Right renal cortex interstitium (tissue), 3 donors: ENCODE measurements around the gene CCDC68. TPM values are rescaled to one million over a fixed set of nuclear protein-coding genes. Genes with fewer than 3 reads are reported as not detected.
A peak's percentile ranks its signal among the peaks of the same experiment; 100 is the strongest.

Experiments used
- DNase-seq, 3 donors: peaks; one replicate each; pipeline ENCODE4 v3.0.0-alpha.2; 2013; ENCODE audit warnings: low read depth in 3 of 3, low spot score in 2 of 3
- polyA plus RNA-seq, 3 donors: library from polyadenylated mRNA; unstranded; fragments of 120-200 nt; gene quantifications; one replicate each; pipeline ENCODE4 v1.2.1, GENCODE V29; 2013; ENCODE audit not compliant: insufficient read length in 3 of 3

The CCDC68 gene
- polyA plus RNA-seq, 3 donors = 8.3 to 11.5 (median 10.8) TPM

DNA sequence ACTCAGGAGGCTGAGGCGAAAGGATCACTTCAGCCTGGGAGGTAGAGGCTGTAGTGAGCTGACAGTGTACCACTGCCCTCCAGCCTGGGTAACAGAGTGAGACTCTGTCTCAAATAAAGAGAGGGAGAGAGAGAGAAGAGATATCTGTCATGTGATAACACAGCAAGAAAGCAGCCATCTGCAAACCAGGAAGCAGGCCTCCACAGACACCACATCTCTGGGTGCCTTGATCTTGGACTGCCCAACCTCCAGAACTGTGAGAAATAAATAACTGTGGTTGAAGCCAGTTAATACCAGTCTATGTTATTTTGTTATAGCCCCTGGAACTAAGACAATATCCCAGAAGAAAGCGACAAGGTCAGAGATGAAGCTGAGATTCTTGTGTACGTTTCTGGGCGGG is 2.6 kb upstream of the CCDC68 start:
- DNase-seq = no peak

DNA sequence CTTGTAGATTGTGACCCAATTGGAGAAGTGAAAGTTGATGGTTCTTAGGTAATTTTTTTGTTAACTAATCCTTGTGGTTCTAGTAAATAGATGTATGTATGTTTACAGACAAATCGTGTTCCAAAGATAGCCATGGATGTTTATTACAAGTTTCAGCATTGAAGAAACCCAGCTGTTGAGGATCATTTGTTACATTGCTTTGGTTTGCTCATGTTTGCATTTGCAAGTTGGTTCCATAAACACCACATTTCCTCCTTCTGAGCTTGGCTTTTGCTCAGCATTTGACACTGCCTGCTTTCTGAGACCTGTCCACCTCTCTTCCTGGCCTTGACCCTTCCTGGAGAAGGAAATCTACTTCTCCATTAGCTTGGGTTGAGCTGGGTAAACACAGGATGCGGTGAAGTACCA is 1.8 kb upstream of the CCDC68 start:
- peak in 1 of 3 donors; percentile 48 for DNase-seq

DNA sequence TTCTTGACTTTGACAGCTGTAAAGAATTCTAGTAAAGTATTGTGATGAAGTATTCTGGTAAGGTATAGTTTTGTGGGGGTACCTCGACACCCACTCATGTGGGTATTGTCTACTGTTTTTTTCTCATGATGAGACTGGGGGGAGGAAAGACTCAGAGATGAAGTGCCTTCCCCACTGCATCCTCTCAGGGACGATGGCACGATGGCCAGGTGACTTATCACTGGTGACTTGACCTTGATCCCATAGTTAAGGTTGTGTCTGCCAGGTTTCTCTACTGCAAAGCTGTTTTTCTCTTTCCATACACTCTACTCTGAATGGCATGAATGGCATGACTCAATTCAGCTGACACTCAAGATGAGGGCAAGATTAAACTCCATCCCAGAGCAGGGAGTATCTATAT is 936 bp upstream of the CCDC68 start:
- DNase-seq = no peak

DNA sequence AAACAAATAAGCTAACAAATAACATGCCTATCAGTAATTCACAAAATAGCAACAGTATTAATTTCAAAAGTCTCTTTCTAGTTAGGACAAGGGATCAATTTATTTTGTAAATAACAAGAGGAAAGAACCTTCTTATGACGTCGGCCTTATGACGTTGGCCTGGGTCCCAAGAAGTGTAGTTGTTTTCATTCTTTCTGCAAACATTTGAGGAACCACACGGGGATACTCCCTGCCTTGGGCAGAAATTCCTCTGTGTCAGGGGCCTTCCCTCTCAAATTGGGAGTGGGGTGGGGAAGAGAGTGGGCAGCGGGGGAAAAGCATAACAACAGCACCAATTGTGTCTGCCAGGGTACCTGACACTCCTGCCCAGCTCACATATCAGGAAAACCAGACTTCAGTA is 1.3 kb downstream of the CCDC68 start:
- DNase-seq = no peak

DNA sequence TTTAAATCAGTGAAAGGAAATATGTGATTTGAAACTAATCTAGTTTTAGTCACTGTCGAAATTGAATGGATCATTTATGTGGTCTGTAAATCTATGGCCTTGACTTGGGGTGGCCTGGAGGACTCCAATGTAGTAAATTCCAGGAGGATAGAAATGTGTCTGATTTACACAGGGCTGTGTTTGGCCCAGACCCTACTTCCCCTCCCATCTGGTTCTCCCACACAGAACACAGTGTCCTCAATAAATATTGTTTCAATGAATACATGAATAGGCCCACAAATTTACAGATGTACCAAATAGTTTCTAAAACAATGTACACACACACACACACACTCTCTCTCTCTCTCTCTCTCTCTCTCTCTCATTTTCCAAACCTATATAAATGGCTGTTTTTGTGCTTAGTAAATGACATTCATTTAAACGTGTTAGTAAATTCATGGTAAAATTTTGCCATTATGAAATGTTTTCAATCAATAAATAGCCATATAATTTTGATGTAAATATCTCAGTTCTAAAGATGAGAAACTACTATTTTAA is 1.9 kb downstream of the CCDC68 start:
- no peak for DNase-seq

DNA sequence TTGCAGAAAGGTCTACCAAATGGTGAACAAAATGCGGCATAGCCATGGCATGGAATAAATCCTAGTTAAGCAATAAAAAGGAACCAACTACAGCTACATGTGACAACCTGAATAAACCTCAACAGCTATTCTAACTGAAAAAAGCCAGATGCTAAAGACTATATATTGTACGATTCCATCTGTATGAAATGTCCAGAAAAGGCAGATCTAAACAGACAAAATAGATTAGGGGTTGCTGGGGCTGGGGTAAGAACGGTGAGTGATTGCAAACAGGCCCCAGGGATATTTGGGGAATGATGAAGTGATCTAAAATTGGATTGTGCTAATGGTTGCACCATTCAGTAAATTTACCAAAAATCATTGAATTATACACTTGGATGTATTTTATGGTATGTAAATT is 2.8 kb downstream of the CCDC68 start:
- DNase-seq = no peak

DNA sequence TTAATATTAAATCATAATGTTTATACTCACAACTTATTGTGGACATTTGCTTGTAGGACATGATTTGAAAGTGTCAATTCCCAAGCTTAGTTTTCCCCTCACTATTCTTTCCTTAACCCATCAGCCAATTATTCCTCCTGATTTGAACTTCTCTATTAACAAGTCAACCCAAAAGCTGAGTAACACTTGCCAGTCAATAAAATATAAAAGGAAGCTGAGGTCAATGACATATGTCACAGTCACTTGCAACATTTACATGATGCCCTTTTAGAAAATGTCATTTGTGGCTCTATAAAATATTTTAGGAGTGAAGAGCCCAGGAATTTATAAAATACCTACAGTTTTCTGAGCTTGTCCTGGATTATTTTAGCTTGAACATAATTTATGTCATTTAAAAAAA is 7.2 kb downstream of the CCDC68 start:
- no peak for DNase-seq

DNA sequence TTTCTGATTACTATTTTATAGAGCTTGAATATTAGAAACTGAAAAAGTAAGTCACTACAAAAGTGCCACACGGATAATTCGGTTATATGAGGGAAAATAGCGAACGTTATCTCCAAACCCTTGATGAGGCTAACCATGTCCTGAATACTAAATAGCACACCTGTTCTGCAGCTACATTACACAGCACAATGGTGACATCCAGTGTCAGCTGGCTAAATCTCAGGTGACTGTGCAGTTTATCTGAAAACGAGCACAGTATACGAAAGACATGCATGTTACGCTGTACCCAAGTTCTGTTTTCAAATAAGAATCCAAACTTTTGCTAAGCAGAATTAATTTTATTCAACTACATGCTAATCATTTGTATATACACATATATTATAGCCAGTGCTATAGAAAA is 9.0 kb downstream of the CCDC68 start:
- no peak for DNase-seq

DNA sequence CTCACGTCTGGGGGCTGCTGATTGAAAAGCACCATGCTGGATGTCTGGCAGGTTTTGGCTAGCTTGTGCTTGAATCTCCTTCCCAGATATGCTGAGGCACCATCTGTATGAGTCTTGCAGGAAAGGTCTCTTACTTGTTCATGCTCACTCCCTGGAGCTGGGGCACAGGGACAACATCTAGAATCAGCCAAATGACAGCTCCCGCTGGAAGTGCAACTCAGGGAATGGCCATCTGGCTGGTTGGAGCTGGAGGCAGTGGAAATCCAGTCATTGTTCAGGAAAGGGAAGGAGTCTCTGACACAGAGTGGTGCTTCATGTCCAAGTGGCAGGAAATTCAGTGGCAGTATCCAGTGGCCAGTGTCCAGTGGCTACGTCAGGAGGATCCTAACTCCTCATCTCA is 9.7 kb downstream of the CCDC68 start:
- no peak for DNase-seq

DNA sequence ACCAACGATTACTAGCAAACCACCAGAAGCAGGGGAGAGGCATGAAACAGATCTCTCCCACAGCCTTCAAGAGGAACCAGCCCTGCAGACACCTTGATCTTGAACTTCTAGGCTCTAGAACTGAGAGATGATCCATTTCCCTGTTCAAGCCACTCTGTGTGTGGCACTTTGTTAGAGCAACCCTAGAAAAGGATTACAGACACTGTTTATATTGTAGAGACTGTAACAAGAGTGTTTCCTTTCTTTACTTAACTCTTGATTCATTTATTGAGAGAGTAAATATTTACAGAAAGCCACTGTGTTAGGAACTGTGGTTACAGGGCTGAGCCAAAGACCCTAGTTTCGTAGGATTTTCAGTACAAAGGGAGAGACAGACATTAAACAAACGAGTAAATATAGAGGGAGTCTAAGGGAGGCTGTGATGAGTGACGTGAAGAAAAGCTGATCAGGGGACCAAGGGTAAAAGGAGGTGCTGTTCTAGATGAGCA is 10.9 kb downstream of the CCDC68 start:
- no peak for DNase-seq

DNA sequence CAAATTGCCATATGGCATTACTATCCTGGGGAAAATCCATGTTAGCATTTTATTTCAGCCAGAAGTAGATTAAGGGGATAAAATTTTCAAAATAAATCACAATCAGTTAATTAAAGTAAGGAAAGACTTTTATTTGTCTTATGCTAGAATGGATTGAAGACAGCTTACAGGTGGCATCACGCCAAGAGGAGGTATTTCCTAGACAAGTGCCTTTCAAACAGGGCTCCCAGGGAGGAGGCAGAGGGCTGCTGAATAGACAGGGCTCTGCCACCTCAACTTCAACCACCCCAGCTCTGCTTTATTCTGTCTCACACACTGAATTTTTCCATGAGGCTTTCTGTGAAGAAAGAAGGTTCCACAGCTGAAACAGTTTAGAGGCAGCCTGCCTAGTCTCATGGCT is 12.2 kb downstream of the CCDC68 start:
- DNase-seq = no peak

DNA sequence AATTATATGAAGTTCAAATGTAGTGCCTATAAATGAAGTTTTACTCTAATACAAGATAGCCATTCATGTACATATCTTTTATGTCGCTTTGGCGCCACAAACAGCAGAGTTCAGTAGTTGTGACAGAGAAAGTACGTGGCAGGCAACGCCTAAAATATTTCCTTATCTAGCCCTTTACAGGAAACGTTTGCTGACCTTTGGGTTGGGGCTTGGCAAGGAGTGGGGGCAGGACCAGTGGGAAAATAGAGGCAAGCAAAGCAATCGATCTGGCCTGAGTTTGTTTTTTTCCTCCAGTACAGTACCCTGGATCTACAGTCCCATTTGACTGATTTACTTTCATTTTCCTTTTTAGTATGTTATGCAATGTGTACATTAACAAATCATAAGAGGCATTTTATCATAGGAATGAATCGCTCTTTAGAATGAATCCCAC is 13.1 kb downstream of the CCDC68 start:
- no peak for DNase-seq

DNA sequence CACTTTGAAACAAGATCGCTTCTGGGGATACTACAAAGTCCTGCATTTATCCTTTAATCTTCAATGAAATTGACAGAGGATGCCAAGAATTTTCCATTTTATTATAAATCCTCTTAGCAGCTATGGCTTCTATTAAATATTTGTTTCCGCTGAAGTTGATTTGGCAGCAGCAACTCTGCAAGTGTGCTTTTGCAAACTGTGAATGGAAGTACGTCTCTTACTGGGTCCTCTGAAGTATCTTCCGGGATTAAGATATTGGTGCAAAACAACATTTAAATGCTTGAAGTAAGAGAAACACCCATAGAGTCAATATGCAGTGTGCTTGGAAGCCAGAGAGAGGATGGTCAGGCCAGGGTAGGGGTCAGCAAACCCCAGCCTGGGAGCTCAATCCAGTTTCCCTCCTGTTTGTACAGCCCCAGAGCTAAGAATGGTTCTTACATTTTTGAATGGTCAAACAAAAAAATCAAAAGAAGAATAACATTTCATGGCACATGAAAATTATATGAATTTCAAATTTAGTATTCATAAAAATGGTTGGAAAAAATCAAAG is 13.6 kb downstream of the CCDC68 start:
- no peak for DNase-seq

DNA sequence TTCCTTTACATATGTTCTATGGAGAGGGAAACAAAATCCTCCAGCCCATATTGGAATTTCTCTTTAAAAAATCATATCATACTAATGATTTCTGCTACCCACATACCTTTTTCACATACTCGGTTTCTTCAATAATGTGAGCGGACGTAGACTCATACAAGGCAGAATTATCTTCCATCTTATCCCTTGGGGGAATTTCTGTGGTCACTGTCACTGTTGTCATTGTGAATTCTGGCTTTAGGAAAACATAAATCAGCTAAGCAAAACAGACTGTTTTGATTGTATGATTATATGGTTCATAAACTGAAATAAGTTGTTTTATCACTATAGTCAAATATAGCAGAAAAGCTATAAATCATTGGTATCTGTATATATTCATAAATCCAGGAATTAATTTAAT is 16.7 kb downstream of the CCDC68 start:
- no peak for DNase-seq

DNA sequence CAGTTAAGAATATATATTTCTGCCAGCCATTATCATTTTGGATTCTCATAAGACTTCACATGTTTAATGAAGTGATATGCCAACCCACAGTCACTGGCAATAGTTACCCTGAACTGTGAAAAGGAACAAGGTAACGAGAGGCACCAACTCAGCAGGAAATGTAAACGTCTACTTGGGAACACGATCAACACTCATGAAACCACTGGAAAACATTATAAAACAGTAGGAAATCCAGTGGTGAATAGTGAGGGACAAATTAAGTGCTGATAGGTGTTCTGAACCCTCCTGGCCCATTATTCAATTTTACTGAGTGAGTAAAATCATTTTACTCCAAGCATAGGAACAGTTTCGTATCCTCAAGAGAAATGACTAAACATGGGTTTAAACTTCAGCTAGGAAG is 17.1 kb downstream of the CCDC68 start:
- no peak for DNase-seq

DNA sequence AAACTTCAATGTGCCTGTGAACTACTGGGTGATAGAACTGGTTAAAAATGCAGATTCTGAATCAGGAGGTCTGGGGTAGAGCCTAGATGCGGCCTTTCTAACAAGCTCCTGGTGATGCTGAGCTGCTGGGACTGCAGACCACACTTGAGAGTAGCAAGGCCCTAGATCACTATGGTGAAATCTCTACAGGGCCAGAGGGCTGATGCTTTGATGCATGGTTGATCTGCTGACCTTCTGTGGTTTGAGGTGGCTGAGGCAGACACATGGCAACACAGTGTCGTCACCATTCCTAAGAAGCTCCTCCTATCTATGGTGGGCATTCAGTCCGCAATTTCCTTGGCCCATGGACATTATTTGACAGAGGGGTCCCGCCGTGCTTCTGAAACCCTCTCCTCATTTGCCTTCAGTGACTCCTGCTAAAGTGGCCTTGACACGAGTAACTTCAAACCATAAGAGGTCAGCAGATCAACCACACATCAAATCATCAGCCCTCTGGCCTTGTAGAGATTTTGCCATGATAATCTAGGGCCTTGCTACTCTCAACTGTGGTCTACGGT is 19.8 kb downstream of the CCDC68 start:
- no peak for DNase-seq

DNA sequence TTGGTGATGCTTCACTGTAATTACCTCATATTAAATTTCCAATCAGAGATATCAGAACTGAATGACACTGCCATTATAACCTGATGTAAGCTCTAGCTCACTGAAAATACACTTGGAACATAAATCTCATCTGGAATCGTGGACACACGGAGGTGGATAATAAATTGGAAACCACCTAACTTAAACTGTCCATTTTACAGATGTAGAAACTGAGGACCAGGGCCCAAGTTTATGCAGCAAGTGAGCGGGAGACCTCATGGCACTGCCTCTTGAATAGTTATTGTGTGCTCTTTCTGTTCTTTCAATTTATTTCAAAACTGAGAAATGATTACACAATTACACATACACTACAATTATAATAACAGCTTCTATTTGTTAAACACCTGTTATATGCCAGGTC is 20.8 kb downstream of the CCDC68 start:
- no peak for DNase-seq

DNA sequence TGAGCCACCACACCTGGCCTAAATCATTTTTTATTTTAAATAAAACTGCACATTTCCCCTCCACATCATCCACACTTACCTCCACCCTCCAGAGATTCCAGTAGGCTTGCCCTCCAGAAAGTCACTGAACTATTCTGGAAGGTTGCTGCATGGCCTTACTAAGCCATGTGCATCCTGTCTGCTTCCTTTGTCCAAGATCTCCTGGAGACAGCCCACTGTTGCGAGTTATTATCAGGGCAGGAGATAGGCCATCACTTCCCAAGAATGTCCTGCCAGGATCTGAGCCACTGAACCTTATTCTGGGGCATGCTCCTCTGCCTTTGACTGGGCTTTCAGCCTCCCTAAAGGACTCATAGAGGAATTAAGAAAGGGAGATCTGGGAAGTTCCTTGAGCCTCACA is 26.8 kb downstream of the CCDC68 start:
- no peak for DNase-seq

DNA sequence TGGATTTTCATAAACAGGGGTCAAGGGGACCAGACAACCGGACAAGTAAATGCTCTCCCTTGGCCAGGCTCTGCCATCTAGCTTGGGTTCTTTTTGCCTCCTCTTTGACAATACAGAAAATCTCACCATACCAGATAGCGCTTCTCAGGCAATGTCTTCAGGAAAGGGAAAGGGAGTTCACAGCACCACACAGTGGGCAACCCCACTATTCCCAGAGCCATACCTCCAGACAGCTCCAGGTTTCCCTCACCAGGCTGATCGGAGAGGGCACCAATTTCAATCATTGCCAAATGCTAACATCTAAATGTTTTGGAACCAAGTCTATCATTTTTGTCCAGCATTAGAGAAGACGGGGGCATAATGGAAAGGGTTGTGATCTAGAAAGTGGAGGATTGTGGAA is 28.1 kb downstream of the CCDC68 start:
- DNase-seq = no peak

DNA sequence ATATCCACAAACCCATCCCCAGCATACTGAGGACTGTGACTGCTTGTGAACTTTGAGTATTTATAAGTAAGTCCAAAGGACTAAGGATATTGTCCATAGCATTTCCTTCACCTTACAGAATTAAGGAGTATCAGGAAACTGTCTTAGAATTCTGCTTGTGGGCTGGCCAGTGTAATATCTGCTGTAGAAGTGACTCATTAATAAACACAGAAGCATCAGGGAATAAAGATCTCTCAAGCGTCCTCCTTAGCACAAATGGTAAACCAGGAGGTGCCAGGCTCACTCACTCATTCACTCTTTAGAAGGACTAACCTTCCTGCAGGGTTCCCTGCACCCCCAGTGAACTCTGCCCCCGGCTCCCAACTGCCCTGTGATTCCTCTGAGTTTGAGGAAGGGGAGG is 31.0 kb downstream of the CCDC68 start:
- no peak for DNase-seq

DNA sequence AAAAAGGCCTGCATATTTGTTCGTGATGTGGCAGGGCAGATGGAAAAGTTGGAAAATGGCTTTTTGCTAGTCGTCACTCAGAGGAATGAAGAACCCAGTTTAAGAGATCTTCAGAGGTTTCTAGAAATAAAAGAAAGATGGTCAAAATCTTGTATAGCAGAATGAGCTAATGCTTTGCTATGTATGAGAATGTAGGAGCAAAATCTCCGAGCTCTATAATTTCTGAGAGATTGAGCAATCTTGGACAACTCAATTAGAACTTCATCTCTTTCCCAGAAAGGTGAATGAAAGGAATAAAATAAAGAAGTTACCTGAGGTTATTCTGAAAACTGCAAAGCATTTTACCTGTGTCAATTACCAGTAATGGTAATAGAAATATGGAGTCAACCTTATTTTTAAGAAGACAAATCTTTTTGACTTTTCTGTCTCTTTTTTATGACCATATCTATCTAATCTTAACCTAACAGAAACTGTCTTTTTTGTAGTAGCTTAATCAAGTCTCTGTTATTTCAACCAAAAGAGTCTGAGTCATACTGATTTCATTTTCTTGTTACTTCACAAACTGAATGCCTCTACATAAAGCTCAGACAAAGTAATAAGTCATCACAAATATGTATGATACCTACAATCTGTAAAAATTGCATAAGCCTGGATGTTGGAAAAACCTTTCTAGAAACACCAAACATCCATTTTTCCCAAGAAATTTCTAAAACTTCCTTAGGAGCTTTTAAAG is 32.5 kb downstream of the CCDC68 start:
- DNase-seq = no peak

DNA sequence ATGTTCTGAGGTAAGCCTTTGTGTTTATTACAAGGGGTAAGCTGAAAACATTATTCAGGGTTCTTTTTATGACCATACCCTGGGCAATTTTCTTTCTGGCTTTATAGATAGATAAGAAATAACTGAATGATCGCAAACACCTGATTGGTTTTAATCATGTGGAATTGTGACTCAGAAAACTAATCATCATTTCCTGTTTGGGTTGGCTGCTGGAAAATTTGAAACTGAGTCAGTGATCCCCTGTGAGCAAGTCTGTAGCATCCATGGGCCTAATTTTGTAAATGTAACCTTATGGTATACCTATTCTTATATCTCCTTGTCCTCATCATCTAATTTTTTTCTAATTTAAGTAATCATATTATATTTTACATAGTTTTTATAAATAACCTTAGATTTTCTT is 34.3 kb downstream of the CCDC68 start:
- DNase-seq = no peak
